ENCODE measurements around the gene CIZ1. TPM values are rescaled to one million over a fixed set of nuclear protein-coding genes. Genes with fewer than 3 reads are reported as not detected.

CIZ1 gene
- total and polyA plus RNA-seq, 2 of the 13 experiments (the other 11 are each of a cell fraction or from before 2014, with no cell fraction given): 30.6 to 50.3 TPM

DNA sequence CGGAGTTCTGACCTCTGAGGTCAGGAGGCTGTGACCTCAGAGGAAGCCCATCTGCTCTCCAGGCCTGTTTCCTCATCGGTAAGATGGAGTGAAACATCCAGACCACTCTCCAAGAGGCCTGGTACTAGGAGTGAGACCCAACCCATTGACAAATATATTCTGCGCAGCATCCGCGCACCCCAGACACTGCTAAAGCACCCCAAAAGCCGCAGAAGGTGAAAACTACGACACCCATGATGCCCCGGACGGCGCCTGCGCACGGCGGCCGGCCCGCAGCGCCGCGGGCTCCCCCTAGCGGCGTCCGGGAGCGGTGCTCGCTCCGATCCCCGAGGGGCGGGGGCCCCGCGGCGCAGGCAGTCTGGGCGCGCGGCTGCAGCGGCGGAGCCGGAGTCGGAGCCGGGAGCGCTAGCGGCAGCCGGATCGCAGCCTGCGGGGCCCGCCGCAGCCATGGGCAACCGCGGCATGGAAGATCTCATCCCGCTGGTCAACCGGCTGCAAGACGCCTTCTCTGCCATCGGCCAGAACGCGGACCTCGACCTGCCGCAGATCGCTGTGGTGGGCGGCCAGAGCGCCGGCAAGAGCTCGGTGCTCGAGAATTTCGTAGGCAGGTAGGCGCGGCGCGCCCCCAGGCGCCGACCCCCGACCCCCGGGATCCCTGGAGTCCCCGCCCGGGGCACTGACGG is 11.8 kb upstream of the CIZ1 start, which contains the start of gene DNM1 (continued):
- TF ChIP-seq, protein P1, sequence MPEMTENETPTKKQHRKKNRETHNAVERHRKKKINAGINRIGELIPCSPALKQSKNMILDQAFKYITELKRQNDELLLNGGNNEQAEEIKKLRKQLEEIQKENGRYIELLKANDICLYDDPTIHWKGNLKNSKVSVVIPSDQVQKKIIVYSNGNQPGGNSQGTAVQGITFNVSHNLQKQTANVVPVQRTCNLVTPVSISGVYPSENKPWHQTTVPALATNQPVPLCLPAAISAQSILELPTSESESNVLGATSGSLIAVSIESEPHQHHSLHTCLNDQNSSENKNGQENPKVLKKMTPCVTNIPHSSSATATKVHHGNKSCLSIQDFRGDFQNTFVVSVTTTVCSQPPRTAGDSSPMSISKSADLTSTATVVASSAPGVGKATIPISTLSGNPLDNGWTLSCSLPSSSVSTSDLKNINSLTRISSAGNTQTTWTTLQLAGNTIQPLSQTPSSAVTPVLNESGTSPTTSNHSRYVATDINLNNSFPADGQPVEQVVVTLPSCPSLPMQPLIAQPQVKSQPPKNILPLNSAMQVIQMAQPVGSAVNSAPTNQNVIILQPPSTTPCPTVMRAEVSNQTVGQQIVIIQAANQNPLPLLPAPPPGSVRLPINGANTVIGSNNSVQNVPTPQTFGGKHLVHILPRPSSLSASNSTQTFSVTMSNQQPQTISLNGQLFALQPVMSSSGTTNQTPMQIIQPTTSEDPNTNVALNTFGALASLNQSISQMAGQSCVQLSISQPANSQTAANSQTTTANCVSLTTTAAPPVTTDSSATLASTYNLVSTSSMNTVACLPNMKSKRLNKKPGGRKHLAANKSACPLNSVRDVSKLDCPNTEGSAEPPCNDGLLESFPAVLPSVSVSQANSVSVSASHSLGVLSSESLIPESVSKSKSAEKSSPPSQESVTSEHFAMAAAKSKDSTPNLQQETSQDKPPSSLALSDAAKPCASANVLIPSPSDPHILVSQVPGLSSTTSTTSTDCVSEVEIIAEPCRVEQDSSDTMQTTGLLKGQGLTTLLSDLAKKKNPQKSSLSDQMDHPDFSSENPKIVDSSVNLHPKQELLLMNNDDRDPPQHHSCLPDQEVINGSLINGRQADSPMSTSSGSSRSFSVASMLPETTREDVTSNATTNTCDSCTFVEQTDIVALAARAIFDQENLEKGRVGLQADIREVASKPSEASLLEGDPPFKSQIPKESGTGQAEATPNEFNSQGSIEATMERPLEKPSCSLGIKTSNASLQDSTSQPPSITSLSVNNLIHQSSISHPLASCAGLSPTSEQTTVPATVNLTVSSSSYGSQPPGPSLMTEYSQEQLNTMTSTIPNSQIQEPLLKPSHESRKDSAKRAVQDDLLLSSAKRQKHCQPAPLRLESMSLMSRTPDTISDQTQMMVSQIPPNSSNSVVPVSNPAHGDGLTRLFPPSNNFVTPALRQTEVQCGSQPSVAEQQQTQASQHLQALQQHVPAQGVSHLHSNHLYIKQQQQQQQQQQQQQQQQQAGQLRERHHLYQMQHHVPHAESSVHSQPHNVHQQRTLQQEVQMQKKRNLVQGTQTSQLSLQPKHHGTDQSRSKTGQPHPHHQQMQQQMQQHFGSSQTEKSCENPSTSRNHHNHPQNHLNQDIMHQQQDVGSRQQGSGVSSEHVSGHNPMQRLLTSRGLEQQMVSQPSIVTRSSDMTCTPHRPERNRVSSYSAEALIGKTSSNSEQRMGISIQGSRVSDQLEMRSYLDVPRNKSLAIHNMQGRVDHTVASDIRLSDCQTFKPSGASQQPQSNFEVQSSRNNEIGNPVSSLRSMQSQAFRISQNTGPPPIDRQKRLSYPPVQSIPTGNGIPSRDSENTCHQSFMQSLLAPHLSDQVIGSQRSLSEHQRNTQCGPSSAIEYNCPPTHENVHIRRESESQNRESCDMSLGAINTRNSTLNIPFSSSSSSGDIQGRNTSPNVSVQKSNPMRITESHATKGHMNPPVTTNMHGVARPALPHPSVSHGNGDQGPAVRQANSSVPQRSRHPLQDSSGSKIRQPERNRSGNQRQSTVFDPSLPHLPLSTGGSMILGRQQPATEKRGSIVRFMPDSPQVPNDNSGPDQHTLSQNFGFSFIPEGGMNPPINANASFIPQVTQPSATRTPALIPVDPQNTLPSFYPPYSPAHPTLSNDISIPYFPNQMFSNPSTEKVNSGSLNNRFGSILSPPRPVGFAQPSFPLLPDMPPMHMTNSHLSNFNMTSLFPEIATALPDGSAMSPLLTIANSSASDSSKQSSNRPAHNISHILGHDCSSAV (CRISPR knock-in tag; IDR thresholded peaks at IDR 0.05; ENCODE audit: borderline replicate concordance): no peak
- TF ChIP-seq ZNF333 (CRISPR knock-in tag; IDR thresholded peaks at IDR 0.05; ENCODE audit: borderline replicate concordance): no peak
- TF ChIP-seq, protein P2, sequence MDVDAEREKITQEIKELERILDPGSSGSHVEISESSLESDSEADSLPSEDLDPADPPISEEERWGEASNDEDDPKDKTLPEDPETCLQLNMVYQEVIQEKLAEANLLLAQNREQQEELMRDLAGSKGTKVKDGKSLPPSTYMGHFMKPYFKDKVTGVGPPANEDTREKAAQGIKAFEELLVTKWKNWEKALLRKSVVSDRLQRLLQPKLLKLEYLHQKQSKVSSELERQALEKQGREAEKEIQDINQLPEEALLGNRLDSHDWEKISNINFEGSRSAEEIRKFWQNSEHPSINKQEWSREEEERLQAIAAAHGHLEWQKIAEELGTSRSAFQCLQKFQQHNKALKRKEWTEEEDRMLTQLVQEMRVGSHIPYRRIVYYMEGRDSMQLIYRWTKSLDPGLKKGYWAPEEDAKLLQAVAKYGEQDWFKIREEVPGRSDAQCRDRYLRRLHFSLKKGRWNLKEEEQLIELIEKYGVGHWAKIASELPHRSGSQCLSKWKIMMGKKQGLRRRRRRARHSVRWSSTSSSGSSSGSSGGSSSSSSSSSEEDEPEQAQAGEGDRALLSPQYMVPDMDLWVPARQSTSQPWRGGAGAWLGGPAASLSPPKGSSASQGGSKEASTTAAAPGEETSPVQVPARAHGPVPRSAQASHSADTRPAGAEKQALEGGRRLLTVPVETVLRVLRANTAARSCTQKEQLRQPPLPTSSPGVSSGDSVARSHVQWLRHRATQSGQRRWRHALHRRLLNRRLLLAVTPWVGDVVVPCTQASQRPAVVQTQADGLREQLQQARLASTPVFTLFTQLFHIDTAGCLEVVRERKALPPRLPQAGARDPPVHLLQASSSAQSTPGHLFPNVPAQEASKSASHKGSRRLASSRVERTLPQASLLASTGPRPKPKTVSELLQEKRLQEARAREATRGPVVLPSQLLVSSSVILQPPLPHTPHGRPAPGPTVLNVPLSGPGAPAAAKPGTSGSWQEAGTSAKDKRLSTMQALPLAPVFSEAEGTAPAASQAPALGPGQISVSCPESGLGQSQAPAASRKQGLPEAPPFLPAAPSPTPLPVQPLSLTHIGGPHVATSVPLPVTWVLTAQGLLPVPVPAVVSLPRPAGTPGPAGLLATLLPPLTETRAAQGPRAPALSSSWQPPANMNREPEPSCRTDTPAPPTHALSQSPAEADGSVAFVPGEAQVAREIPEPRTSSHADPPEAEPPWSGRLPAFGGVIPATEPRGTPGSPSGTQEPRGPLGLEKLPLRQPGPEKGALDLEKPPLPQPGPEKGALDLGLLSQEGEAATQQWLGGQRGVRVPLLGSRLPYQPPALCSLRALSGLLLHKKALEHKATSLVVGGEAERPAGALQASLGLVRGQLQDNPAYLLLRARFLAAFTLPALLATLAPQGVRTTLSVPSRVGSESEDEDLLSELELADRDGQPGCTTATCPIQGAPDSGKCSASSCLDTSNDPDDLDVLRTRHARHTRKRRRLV (CRISPR knock-in tag; IDR thresholded peaks at IDR 0.05): no peak
- no peak for TF ChIP-seq PLRG1 (conservative IDR thresholded peaks at IDR 0.05)
- TF ChIP-seq ARNTL (CRISPR knock-in tag; IDR thresholded peaks at IDR 0.05): no peak
- TF ChIP-seq, protein P3, sequence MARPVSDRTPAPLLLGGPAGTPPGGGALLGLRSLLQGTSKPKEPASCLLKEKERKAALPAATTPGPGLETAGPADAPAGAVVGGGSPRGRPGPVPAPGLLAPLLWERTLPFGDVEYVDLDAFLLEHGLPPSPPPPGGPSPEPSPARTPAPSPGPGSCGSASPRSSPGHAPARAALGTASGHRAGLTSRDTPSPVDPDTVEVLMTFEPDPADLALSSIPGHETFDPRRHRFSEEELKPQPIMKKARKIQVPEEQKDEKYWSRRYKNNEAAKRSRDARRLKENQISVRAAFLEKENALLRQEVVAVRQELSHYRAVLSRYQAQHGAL (CRISPR knock-in tag; IDR thresholded peaks at IDR 0.05; ENCODE audit: not compliant biosample characterization): no peak
- TF ChIP-seq, protein P4, sequence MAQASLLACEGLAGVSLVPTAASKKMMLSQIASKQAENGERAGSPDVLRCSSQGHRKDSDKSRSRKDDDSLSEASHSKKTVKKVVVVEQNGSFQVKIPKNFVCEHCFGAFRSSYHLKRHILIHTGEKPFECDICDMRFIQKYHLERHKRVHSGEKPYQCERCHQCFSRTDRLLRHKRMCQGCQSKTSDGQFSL (CRISPR knock-in tag; IDR thresholded peaks at IDR 0.05): no peak
- TF ChIP-seq ZNF225 (CRISPR knock-in tag; IDR thresholded peaks at IDR 0.05): no peak
- TF ChIP-seq PTBP1 (IDR thresholded peaks at IDR 0.05; ENCODE audit: low read depth, low read length, poor library complexity, severe bottlenecking): no peak
- TF ChIP-seq ZNF691 (CRISPR knock-in tag; IDR thresholded peaks at IDR 0.05; ENCODE audit: borderline replicate concordance, low read depth): no peak
- TF ChIP-seq ZNF629 (CRISPR knock-in tag; conservative IDR thresholded peaks at IDR 0.05): no peak
- no peak for TF ChIP-seq RBAK (CRISPR knock-in tag; IDR thresholded peaks at IDR 0.05)
- no peak for TF ChIP-seq DDIT3 (CRISPR knock-in tag; IDR thresholded peaks at IDR 0.05)

Data from HepG2 (cell line).